Dendritic cell treated with granulocyte-macrophage colony-stimulating factor and Interleukin-4, amounts not matched to agents 40 ng/mL and 50 ng/mL, for 4 days (primary cell): ENCODE data around the gene ZBTB20.

ENCODE experiments used
- H3K27ac Mint-ChIP-seq: one replicate; pipeline ENCODE4 v1.8.0; 2022; ENCODE audit warnings: mild to moderate bottlenecking, mixed read lengths
- H3K27me3 Mint-ChIP-seq: one replicate; pipeline ENCODE4 v1.8.0; 2022; ENCODE audit warnings: mild to moderate bottlenecking, mixed read lengths
- H3K36me3 Mint-ChIP-seq: one replicate; pipeline ENCODE4 v1.8.0; 2022; ENCODE audit warnings: low read depth, mixed read lengths
- H3K4me1 Mint-ChIP-seq: one replicate; pipeline ENCODE4 v1.8.0; 2022; ENCODE audit warnings: low read depth, mixed read lengths
- H3K4me3 Mint-ChIP-seq: one replicate; pipeline ENCODE4 v1.8.0; 2022; ENCODE audit warnings: mild to moderate bottlenecking, moderate library complexity, mixed read lengths
- H3K9me3 Mint-ChIP-seq: one replicate; pipeline ENCODE4 v1.8.0; 2022; ENCODE audit warnings: mixed read lengths
- intact Hi-C: fragments of 100-400 bp; cut with micrococcal nuclease; formaldehyde crosslinking; loops from one replicate; pipeline ENCODE4 v1.15.0; 2022

Gene ZBTB20

DNA sequence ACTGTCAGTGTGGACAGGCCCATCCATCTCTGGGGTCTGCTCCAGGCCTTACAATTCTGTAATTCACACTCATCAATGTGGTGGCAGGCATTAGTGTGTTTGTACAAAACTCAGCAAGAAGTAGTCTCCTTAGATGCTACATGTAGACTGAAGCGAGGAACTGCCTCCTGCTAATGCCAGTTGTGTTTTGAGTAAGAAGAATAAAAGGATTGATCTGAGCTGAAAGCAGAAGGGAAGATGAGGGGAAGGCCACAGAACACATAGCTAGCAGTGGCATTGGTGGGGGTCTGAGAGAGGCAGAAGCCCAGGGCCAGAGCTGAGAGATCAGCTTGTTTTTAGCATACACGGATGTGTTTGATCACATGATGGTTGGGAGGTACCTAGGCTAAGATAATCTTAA, 709.2 kb downstream of the ZBTB20 start:
- Mint-ChIP-seq H3K4me3 (no peak overlapping the region), H3K36me3 (no peaks in the 10 kb centered on the region), H3K9me3 (no peaks in the 10 kb centered on the region), H3K4me1 (no peaks in the 10 kb centered on the region), H3K27me3 (no peaks in the 10 kb centered on the region), H3K27ac (no peak overlapping the region)
- intact Hi-C loops, result no loop called here

DNA sequence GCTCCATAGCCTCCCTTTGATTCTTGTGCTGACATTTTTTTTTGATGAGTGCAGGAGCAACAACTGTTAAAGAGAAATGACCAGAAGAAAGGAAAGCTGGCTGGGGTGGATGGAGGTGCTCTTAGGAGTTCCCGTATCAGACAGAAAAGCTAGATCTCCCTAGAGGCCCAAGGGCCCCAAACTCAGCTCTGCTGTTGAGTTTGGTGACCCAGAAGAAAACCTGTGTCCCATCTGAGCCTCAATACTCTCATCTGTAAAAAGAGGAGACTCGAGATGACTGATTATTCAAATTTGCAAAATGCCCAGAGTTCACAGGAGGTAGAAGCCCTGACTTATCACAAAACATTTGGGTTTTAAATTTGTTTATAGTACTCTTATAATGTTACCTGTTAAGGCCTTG, 710.9 kb downstream of the ZBTB20 start:
- H3K27ac Mint-ChIP-seq, result no peak overlapping the region
- H3K36me3 Mint-ChIP-seq, result no peaks in the 10 kb centered on the region
- intact Hi-C loops, result no loop called here
- no peak overlapping the region for H3K4me3 Mint-ChIP-seq
- H3K9me3 Mint-ChIP-seq, result no peaks in the 10 kb centered on the region
- no peaks in the 10 kb centered on the region for H3K4me1 Mint-ChIP-seq
- H3K27me3 Mint-ChIP-seq, result no peaks in the 10 kb centered on the region

- Mint-ChIP-seq H3K27ac (no peak overlapping the region), H3K9me3 (no peaks in the 10 kb centered on the region), H3K36me3 (no peaks in the 10 kb centered on the region), H3K27me3 (no peaks in the 10 kb centered on the region), H3K4me1 (no peaks in the 10 kb centered on the region), H3K4me3 (no peak overlapping the region)
- intact Hi-C loops, result no loop called here
Measured at GRCh38 chr3:114435386-114436115, 711.5 kb downstream of the ZBTB20 start.

GRCh38 chr3:114432310-114432709, 714.8 kb downstream of the ZBTB20 start:
- Mint-ChIP-seq H3K27me3 (no peaks in the 10 kb centered on the region), H3K4me1 (peaks cover 8% of the 10 kb centered on the region), H3K4me3 (no peak overlapping the region), H3K9me3 (no peaks in the 10 kb centered on the region), H3K27ac (no peak overlapping the region), H3K36me3 (no peaks in the 10 kb centered on the region)
- intact Hi-C loops, result no loop called here

DNA sequence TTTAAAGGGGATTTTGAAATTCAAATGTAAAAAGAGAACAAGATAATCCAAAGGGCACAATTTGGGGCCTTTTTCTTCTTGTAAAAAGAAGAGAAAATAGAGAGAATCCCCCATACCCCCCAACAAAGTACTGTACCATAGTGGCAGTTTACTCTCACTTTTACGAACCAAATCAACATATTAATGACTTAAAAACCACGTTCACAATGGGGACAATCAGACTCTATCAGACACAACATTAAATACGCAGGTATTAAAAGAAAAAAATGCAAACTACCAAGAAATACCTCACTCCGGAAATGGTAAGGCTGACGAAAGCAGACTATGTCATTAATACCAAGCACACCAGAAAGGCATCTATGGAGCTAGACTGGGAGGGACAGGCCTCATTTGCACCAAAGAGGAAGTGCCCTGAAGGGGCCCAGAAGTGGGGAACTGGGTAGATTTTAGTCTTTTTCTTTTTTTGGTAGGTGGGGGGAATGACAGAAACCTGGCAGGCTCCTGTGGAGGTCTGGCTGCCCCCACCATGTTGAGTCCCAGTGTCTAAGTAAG, 719.0 kb downstream of the ZBTB20 start:
- Mint-ChIP-seq H3K4me1 (peaks cover 8% of the 10 kb centered on the region), H3K27ac (no peak overlapping the region), H3K27me3 (no peaks in the 10 kb centered on the region), H3K4me3 (no peak overlapping the region), H3K9me3 (no peaks in the 10 kb centered on the region), H3K36me3 (no peaks in the 10 kb centered on the region)
- intact Hi-C loops, result no loop called here

DNA sequence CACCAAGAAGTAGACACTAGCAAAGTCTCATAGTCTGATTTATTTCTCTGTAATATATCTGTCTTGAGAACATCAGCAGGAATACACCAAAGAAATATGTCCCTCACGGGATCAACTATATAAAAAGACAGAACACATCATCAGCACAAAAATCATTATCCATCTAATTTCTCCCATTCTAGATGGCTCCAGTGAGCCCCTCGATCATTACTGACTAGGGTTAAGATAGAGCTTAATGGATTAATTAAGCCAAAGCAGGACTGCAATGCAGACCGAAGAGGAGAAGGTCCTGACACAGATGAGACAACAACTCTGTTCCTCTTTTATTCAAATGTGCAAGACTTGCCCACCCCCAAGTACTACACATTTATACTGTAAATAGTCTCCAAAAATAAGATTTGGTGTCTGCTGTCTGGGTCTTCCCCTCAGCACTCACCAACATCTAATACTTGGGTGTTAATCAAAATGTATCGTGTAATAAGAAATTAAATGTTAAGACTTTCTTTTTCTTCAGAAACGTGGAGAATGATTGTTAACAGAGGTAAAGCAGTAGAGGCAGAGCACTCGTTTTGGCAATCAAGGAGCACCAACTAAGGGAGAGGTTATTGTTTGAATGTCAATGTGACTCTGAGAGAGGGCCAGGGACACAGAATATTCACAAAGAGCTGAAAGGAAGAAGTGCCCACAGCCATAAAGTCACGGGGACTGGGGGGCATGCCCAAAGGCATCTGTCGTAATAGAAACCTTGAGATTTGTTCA, 719.6 kb downstream of the ZBTB20 start:
- Mint-ChIP-seq H3K4me1 (peaks cover 8% of the 10 kb centered on the region), H3K36me3 (no peaks in the 10 kb centered on the region), H3K9me3 (no peaks in the 10 kb centered on the region), H3K4me3 (no peak overlapping the region), H3K27ac (no peak overlapping the region), H3K27me3 (no peaks in the 10 kb centered on the region)
- intact Hi-C loops, result no loop called here

DNA sequence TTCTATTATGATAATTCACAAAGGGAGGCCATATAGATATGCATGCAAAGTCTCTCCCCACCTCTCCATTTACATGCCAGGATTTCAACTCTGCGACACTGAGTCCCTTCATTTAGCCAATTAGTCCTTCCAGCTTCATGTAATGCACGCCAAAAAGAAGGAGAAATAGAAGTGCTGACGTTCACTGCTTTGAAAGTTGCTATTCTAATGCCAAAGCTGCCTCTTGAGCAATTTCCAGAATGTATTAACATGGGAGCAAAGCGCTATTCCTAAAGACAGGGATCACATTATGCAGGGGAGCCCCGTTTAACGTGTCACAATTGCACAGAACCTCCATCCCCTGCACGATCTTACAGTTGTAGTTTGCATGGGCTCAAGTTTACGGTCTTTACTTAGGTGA, 722.8 kb downstream of the ZBTB20 start:
- Mint-ChIP-seq H3K27ac (no peak overlapping the region), H3K27me3 (no peaks in the 10 kb centered on the region), H3K4me3 (no peak overlapping the region), H3K4me1 (peaks cover 8% of the 10 kb centered on the region), H3K9me3 (no peaks in the 10 kb centered on the region), H3K36me3 (no peaks in the 10 kb centered on the region)
- intact Hi-C loops, result no loop called here

GRCh38 chr3:114421204-114421603, 725.9 kb downstream of the ZBTB20 start:
- H3K27ac Mint-ChIP-seq, result no peak overlapping the region
- H3K4me3 Mint-ChIP-seq, result no peak overlapping the region
- no peaks in the 10 kb centered on the region for H3K4me1 Mint-ChIP-seq
- H3K27me3 Mint-ChIP-seq, result no peaks in the 10 kb centered on the region
- intact Hi-C loops, result no loop called here
- H3K9me3 Mint-ChIP-seq, result no peaks in the 10 kb centered on the region
- H3K36me3 Mint-ChIP-seq, result no peaks in the 10 kb centered on the region

- intact Hi-C loops, result no loop called here
- H3K27me3 Mint-ChIP-seq, result no peaks in the 10 kb centered on the region
- H3K4me3 Mint-ChIP-seq, result no peak overlapping the region
- no peaks in the 10 kb centered on the region for H3K9me3 Mint-ChIP-seq
- H3K36me3 Mint-ChIP-seq, result no peaks in the 10 kb centered on the region
- H3K4me1 Mint-ChIP-seq, result no peaks in the 10 kb centered on the region
- no peak overlapping the region for H3K27ac Mint-ChIP-seq
Measured at GRCh38 chr3:114420072-114420471, 727.0 kb downstream of the ZBTB20 start.

GRCh38 chr3:114418724-114419543, 728.2 kb downstream of the ZBTB20 start:
- Mint-ChIP-seq H3K4me3 (no peak overlapping the region), H3K27ac (no peak overlapping the region), H3K4me1 (no peaks in the 10 kb centered on the region), H3K36me3 (no peaks in the 10 kb centered on the region), H3K27me3 (no peaks in the 10 kb centered on the region), H3K9me3 (no peaks in the 10 kb centered on the region)
- intact Hi-C loops, result loop anchor here (2.0 to 5.0 kb wide), 2 partner anchors 36 to 127 kb away; partner anchors contain the start of gene TIGIT

DNA sequence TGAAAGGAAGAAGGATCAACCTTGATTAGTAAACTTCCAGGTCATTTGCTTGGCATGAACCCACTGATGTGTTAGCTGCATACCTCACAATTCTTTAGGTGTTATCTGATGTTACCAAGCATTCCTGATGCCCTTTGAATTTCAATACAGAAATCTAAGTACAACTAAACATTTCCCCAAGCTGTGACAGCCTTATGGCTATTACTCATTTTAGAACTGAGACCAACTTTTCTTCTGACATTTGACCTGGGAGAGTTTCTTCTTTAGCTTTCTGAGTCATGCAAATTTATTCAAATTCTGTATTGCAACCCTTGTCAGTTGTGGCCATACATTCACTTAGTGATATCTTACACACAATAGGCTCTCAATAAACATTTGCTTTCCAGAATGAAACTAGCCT, 729.0 kb downstream of the ZBTB20 start:
- H3K4me1 Mint-ChIP-seq, result no peaks in the 10 kb centered on the region
- intact Hi-C loops, result loop anchor here (2.0 to 5.0 kb wide), 2 partner anchors 35 to 126 kb away; partner anchors contain the start of gene TIGIT
- no peak overlapping the region for H3K4me3 Mint-ChIP-seq
- H3K36me3 Mint-ChIP-seq, result no peaks in the 10 kb centered on the region
- H3K27ac Mint-ChIP-seq, result no peak overlapping the region
- no peaks in the 10 kb centered on the region for H3K9me3 Mint-ChIP-seq
- H3K27me3 Mint-ChIP-seq, result no peaks in the 10 kb centered on the region

GRCh38 chr3:114417675-114418074, 729.4 kb downstream of the ZBTB20 start:
- no peak overlapping the region for H3K4me3 Mint-ChIP-seq
- intact Hi-C loops, result loop anchor here (2.0 to 5.0 kb wide), 2 partner anchors 35 to 125 kb away; partner anchors contain the start of gene TIGIT
- no peaks in the 10 kb centered on the region for H3K9me3 Mint-ChIP-seq

DNA sequence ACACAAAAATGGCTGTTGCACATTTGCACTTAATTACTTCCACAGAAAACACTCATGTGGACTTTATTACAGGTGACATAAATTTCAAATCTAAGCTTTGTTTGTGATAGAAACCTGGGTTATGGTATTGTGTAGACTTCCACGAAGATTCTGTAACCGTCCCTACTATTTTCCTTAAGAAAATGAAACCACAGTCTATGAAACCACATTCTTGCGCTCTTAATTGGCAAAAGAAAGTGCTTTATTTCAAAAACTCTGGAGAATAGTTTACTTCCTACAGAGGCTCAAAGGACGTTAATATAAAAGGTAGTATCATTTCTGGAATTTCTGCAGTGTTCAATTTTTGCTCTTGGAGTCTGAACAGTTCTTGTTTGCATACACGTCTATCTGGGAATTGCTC, 729.8 kb downstream of the ZBTB20 start:
- H3K27ac Mint-ChIP-seq, result no peak overlapping the region
- no peaks in the 10 kb centered on the region for H3K4me1 Mint-ChIP-seq
- intact Hi-C loops, result loop anchor here (5.0 kb wide), 1 partner anchor 125 kb away; the partner anchor contains the start of gene TIGIT
- H3K9me3 Mint-ChIP-seq, result no peaks in the 10 kb centered on the region
- H3K27me3 Mint-ChIP-seq, result no peaks in the 10 kb centered on the region
- no peak overlapping the region for H3K4me3 Mint-ChIP-seq
- H3K36me3 Mint-ChIP-seq, result no peaks in the 10 kb centered on the region

More at GRCh38 chr3:114417675-114418074, 729.4 kb downstream of the ZBTB20 start:
- H3K27me3 Mint-ChIP-seq, result no peaks in the 10 kb centered on the region
- H3K27ac Mint-ChIP-seq, result no peak overlapping the region
- H3K36me3 Mint-ChIP-seq, result no peaks in the 10 kb centered on the region
- no peaks in the 10 kb centered on the region for H3K4me1 Mint-ChIP-seq
